ENCODE results near the gene RPTOR.
"Not testable (repeated sequence)": the region's sequence is repeated elsewhere in the genome, so short reads cannot be mapped to it uniquely, and the experiment has no call there.

RPTOR gene

DNA sequence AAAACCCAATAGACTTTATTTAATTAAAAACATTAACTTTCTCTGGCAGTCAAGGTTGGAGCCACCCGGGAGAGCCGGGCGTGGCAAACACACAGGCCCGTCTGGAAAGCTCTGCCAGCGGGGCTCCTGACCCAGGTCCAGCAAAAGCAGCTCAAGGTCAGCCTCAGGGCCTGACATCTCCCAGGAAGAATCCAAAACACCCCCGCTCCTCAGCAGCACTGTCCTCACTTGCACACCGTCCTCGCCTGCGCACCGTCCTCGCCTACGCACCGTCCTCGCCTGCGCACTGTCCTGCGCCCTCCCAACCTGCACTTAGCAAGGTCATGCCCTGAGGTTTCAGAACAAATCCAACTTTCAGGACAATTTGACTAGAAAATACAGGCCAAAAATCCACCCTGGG lies 31.4 kb upstream of the RPTOR start:
- no peak for DNase-seq

DNA sequence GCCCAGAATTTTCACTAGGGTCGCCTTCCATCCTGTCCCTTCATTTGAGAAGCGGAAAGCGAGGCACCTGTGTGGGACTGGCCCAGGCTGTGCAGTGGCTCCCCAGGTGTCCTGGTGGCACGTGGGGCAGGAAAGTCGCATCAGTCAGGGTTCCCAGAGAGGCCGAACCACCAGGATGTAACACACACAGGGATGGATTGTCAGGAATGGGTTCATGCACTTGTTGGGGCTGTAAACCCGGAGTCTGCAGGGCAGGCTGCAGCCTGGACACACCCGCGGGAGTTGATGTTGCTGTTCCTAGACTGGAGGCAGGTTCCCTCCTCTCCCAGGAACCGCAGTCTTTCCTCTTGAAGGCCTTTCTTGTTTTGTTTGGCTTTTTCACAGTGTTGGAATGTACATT lies 30.7 kb upstream of the RPTOR start:
- DNase-seq: no peak

DNA sequence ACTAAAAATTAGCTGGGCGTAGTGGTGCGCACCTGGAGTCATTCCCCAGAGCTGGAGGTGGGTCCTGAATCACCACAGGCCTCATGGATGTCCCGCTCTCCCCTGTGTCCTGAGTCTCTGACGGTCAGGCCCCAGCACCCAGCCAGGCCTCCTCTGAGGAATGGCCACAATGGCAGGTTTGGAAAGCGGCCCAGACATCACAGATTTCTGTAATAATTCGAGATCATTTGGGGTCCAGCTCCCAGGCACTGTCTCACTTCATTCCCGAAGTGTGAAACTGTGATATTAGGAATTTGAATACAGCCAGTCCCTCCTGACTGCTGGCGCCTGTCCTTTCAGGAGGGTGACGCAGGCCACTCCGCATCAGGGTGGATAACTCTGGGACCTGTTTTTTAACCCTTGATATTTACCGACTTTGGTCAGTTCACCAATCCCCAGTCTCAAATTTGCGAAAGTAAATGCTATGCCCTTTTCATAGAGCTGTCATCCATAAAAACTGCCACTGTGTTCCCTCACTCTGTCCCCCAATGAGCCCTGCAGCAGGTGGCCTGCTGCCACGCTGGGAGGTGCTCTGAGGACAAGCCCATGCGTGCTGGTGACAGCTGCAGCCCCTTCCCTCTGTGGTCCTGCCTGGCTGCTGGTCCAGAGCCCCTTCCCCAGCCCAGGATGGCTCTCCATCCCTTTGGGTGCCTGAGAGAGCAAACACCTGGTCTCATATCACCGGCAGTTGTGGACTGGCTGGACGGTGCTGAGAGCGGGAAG lies 28.3 kb upstream of the RPTOR start:
- no peak for DNase-seq

DNA sequence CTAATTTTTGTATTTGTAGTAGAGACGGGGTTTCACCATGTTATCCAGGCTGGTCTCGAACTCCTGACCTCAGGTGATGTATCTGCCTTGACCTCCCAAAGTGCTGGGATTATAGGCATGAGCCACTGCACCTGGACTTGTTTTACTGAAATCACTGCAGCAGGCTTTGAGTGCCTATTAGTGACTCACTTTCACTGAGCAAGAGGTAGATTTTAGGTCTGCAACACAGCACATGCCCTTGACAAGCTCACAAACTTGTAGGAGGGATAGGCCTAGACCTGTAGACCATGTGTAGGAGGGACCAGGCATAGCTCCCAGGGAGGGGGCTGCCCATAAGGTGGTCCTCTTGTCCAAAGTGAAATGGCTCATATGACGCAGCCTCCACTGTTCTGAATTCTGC lies 27.0 kb upstream of the RPTOR start:
- DNase-seq: no peak

DNA sequence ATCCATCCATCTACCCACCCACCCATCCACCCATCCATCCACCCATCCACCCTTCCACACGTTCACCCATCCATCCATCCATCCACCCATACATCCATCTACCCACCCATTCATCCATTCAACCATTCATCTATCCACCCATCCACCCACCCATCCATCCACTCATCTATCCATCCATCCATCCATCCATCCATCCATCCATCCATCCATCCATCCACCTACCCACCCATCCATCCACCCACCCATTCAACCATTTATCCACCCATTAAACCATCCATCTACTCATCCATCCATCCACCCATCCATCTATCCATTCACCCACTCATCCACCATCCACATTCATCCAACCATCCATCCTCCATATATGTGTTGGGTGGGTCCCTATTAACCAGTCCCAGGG lies 26.2 kb upstream of the RPTOR start:
- no peak for DNase-seq

DNA sequence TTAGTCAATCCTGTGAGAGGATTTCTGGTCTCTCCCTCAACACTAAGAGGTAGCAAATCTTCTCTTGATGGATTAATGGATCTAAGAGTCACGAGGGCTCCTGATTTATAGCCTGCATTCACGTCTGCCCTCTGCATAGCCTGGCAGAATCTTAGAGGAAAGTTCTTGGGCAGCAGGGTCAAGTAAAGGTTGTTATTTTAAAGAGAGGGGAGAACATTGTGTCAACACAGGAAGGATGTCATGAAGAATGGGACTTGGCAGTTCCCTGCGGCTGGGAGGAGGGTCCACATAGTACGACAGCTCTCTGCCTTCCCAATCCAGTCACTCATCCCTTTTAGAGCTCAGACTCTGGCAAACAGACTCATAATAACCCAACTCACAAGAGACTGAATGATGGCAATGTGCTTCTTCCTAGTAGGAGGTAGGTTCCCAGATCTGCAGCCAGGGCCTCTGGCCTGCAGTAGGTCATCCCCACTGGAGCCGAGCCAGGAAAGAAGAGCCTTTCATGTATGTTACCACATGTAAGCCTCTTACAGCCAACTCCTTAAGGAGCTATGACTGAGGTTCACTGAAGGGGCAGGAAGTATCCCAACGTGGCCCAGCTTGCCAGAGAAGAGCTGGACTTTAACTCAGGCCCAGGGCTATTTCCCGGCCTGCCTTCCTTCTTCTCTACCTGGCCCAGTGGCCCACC lies 25.4 kb upstream of the RPTOR start:
- no peak for DNase-seq

DNA sequence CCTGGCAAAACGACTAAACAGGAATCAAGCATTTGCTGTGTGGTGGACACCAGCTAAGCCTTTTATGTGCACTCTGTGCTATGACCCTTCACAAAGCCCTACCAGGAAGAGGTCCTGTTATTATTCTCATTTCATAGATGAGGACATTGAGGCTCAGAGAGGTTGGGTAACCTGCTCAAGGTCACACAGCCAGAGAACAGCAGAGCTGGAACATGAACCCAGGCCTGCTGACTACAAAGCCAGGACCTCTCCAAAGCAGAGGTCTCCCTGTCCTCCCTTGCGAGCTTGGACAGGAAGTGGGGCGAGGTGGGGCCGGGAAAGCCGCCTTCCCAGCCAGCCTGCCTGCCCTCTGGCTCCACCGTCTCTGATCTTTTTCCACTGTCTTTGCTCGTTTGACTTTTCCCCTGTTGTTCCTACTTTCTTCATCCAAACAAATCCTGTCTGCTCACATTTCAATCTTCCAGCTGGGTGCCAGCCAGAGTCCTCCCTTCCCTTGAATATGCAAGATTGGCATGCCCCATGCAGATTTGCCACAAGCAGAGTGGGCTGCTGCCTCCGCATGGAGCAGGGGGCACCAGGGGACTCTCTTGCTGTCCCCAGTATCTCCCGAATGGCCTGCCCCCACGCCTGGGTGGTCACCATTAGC lies 23.7 kb upstream of the RPTOR start:
- DNase-seq: no peak

DNA sequence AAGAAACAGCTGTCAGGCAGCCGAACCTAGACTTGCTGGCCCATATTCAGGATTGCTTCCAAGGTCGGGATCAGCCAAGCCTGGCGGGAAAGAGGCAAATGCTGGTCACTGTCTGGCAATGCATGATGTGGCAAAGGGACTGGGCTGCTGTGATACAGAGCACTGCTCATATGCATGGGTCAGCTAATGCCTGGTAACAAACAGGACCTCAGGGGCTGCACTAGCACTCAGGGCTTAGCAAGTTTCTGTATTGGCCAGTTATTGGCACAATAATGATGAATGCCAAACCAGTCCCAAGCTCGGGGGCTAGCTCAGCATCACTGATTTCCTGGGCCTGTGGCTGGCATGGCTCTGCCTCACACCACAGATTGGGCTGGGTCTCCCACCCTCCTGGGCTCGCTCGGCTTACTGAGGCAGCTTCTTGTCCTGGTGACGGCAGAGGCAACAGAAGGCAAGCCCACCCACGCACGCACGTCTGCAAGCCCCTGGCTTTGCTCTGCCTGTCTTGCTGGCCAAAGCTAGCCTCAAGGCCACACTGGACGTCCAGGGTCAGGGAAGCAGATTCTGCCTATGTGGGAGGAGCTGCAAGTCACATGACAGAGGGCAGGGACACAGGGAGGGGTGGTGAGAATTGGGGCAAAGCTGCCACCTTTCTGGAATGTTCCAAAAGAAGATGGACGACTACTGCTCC lies 21.4 kb upstream of the RPTOR start:
- no peak for DNase-seq

DNA sequence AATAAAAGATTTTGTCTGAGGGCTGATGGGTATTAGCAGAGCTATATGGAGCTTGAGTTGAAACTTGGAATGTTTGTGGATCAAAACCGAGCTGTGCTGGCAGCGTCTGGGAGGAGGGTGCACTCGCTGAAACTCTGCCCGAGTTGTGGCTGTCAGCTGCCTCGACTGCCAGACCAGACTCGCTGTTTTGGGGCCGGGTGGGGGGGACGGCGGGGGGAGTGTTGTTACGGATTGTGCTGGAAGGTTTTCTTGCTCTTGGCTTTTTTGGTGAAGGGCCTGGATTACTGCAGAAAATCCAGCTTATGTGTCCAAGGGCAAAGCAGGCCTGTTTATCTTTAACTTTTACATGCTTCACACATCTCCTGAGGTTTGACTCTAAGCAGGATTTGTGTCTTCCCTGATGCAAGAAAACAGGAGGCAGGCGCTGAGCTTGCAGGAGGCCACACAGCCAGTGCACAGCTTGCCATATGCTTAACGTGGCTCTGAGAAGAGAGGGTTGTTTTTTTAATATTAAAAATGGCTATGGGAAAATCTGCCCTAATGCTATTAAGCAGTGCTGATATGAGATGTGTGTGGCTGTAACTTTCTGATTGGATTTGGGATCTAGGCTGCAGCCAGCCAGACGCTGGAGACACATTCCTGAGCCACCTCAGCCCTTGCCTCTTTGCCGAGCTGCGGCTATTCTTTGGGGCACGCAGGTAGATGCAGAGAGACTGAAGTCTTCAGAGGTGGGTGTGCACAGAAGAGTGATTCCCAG lies 20.5 kb upstream of the RPTOR start:
- peak; percentile 44 for DNase-seq

DNA sequence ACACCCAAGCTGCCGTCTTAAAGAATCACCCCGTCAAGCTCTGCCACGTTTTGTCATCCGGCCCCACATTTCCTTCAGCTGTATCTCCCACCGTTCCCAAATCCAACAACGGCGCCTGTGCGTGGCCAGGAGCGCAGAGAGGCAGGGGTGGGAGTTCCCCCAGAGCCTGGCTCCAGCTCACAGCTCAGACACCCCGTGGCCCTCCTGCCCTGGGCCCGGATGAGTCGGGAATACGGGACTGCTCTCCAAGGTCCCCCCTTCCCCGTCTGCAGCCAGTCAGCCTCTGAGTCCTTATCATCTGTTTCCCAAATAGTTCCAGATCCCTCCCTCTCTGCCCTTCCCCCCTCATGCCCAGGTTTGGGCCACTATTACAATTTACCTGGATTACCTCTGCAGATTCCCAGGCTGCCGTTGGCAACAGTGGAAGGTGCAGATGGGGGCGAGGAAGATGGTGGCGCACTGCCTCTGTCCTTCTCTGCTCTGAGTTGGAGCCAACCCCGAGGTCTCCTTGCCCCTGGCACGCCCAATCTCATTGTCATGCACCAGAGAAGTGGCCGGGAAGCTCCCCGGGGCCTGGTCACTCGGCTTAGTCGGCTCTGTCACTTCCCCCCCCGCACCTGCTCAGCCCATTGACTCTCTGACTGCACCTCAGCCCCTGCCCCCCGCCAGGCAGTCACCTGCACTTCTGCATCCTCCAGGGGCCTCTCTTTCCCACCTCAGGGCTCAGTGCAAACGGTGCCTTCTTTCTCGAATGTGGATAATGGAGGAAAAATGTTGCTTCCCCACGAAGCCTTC lies 18.3 kb upstream of the RPTOR start:
- DNase-seq: no peak

DNA sequence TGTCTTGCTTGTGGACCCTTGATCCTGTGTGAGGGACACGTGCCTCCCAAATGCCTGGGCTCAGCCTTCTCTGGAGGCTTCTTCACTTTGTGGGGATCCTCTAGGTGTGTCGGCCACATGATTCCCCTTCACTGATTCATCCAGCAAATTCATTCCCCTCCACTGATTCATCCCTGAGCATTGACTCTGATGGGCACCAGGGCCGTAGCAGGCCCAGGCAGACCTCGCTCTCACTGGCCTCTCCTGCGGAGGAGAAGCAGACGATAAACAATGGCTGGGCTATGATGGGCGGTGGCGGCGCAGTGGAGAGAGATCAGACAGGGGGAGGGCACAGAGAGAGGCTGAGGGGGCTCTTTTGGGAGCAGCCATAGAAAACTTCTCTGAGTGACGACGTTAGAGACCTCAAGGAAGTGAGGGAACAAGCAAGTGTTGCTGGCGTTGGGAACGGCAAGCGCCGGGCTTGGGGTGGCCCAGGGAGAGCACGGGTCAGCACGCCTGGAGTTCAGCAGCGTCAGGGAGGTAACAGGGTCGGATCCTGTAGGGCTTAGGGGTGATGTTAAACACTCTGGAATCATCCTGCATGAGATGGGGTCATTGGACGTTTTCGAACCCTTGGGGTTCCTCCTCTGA lies 17.5 kb upstream of the RPTOR start:
- DNase-seq: no peak

DNA sequence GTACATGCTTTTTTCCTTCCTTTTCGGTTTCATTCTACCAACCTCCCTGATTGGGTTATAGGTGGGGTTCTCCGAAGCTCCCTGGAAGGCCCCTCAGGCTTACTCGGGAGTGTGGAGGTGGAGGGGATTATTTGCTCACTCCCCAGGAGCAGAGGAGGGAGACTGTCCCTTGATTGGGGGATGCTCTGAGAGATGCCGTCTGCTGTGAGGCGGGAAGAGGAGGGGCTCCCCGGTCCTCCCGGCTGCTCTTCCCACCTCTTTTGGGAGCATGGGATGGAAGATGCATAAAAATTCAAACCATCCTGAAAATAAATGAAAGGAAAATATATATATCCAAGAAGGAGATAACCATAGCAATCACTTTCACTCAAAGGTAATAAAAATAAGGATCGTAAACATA lies 16.1 kb upstream of the RPTOR start:
- DNase-seq: no peak

DNA sequence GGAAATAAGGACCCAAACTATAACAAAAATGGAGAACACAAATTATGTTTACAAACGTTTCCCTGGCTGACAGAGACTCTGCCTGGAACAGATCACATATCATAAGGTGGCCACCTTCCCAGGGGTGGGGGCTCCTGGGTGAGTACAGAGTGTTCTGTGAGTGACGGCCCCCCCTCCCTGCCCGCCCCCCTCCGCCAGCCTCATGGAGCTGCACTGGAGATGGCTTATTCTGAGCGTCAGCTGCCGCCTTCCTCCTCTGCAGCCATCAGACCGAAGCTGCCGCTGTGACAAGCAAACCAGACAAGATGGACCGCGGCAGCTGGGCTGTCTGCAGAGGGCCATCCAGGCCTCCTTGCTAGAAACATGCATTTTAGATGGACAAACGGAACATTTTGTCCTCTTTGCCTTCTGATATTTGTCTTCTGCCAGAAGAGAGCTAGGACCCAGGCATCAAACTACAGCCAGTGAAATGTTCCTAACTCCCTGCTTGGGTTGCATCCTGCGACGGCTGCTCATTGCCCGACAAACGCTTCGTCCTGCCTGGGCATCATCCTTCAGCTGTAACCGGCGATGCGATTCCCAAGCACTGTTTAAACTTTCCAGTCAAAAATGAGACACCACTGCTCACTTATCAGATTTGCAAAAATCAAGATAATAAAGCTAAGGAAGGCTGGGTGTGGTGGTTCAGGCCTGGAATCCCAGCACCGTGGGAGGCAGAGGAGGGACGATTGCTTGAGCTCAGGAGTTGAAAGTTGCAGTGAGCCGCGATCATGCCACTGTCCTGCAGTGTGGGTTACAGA lies 15.3 kb upstream of the RPTOR start:
- no peak for DNase-seq

DNA sequence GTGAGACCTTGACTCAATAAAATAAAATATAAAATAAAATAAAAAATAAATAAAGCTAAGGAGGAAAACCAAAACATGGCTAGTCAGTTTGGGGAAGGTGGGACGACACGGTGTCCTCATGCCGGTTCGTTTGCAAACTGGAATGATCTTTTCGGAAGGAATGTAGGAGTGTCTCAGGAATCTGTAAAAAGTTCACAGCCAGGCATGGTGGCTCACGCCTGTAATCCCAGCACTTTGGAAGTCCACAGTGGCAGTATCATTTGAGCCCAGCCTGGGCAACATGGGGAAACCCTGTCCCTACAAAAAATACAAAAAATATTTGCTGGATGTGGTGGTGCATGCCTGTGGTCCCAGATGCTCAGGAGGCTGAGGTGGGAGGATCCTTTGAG lies 14.7 kb upstream of the RPTOR start:
- no peak for DNase-seq

DNA sequence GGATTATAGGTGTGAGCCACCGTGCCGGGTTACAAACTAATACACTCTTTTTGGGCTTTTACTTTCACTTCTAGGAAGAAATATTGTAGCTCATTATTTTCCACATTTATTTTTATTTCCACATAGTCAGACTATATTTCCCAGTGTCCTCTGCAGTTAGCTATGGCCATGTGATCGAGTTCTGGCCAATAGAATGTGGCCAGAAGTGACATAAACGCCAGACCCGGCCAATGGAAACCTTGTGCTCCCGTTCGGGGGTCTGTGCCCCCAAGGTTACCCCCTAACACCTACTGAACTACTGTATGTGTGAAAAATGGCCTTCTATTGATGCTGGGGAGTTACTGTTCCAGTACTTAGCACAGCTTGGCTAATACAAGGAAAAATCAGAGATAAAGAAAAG lies 13.2 kb upstream of the RPTOR start:
- DNase-seq: no peak

DNA sequence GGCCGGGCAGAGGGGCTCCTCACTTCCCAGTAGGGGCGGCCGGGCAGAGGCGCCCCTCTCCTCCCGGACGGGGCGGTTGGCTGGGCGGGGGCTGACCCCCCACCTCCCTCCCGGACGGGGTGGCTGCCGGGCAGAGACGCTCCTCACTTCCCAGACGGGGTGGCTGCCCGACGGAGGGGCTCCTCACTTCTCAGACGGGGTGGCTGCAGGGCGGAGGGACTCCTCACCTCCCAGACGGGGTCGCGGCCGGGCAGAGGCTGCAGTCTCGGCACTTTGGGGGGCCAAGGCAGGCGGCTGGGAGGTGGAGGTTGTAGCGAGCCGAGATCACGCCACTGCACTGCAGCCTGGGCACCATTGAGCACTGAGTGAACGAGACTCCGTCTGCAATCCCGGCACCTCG lies 7.3 kb upstream of the RPTOR start:
- not testable (repeated sequence) for DNase-seq

DNA sequence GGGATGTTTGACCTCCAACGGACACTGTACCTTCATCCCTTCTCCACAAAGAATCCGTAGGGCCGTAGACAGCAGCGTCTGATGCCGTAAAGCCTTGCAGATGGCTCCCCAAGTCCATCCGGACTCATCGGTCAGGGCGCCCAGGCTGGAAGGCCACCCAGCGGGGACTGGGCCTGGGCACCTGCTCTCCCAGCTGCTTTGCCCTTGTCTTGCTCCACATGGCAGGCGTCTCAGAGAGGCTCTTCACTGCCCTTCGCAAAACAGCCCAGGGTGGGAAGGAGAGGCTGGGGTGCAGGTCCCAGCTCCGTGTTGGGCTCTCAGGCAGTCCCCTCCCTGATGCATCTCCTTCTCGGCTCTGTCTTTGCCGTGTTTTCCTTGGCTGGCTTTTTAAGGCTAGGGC lies 6.2 kb upstream of the RPTOR start:
- no peak for DNase-seq

DNA sequence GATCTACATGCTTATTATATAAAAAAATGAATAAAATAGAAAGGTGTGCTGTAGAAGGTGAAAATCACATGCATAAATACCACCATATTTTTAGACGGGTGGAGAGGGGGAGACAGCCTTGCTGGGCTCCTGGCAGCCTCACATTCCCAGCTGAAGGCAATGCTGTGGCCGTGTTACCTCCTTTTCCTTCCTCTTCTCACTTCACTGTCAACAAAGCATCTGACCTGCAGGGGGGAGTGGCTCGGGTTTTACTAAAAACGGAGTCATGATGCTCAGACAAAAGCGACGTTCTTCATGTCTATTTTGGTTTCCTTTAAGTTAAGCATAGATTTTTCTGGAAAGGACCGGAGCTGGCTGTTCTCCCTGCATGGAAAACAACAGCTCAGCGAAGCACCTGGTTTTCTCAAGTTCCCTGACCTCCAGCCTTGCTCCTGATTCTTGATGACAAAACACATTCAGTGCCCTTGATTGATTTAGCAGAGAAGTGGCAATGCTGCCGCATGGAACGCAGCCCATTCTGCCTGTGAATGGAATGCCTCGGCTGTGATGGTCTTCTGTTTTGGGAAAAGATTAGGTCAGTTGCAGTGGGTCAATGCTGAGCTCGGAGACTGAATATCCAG lies 5.5 kb upstream of the RPTOR start:
- no peak for DNase-seq

DNA sequence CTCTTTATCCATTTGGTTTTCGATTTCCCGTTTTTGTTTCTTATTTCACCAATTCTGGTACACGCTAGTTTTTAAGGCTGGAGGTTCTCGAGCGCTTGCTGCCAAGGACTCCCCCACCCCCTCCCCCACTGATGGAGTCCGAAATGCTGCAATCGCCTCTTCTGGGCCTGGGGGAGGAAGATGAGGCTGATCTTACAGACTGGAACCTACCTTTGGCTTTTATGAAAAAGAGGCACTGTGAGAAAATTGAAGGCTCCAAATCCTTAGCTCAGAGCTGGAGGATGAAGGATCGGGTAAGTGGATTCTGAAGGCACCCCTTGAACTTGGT lies 825 bp downstream of the RPTOR start:
- DNase-seq: no peak

DNA sequence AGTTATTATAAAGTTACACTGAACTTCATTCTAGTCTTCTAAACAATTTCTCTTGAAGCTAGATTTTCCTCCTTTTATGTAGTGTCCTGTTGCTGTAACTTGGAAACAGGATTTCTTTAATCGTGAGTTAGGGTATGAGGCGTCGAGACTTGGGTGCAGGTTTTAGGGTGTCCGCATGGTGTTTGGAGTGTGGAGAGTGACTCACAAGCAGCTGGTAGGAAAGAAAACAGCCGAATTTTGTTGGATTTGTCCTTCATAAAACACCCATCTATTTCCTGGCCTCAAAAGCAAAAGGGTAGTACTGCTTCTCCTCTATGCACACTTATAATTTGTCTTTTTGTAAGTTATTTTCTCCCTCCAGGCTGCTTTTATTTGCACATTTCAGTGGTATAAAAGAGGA lies 1.6 kb downstream of the RPTOR start:
- DNase-seq: no peak
